ENCODE measurements around the gene SLIT3. TPM values are rescaled to one million over a fixed set of nuclear protein-coding genes. Genes with fewer than 3 reads are reported as not detected.

SLIT3 gene
- total RNA-seq, 1 donor from 2014 or later: 70.0 TPM

GRCh38 chr5:169304175-169304574 is 3.2 kb upstream of the SLIT3 start:
- H3K36me3 ChIP-seq: no peaks in the 10 kb centered on the region
- H3K4me3 ChIP-seq: no peak overlapping the region
- no peak for TF ChIP-seq CTCF (IDR thresholded peaks at IDR 0.05)
- H3K4me1 ChIP-seq: no peaks in the 10 kb centered on the region
- no peaks in the 10 kb centered on the region for H3K9me3 ChIP-seq
- intact Hi-C loops (cut with DNase I): loop anchor here (10.0 kb wide), 1 partner anchor 319 kb away; no protein-coding TSS in a partner anchor
- peaks cover 30% of the 10 kb centered on the region for H3K27me3 ChIP-seq
- DNase-seq (no peak), ATAC-seq (no peak)
- no peak overlapping the region for H3K27ac ChIP-seq

- intact Hi-C loops (cut with DNase I): loop anchor here (10.0 kb wide), 1 partner anchor 318 kb away; no protein-coding TSS in a partner anchor
- no peaks in the 10 kb centered on the region for H3K4me1 ChIP-seq
- no peaks in the 10 kb centered on the region for H3K36me3 ChIP-seq
- TF ChIP-seq CTCF (IDR thresholded peaks at IDR 0.05): no peak
- no peak overlapping the region for H3K4me3 ChIP-seq
- peaks cover 38% of the 10 kb centered on the region for H3K27me3 ChIP-seq
- no peak overlapping the region for H3K27ac ChIP-seq
- no peaks in the 10 kb centered on the region for H3K9me3 ChIP-seq
- ATAC-seq: no peak
- DNase-seq: no peak
Observed at GRCh38 chr5:169303119-169303515, 2.2 kb upstream of the SLIT3 start.

GRCh38 chr5:169302491-169303118 is 1.7 kb upstream of the SLIT3 start:
- peak; percentile 90 for TF ChIP-seq CTCF (IDR thresholded peaks at IDR 0.05)
- H3K4me3 ChIP-seq: no peak overlapping the region
- no peaks in the 10 kb centered on the region for H3K9me3 ChIP-seq
- intact Hi-C loops (cut with DNase I): loop anchor here (10.0 kb wide), 1 partner anchor 318 kb away; no protein-coding TSS in a partner anchor
- no peak overlapping the region for H3K27ac ChIP-seq
- H3K27me3 ChIP-seq: peaks cover 41% of the 10 kb centered on the region
- H3K36me3 ChIP-seq: no peaks in the 10 kb centered on the region
- ATAC-seq: peak; percentile 77
- H3K4me1 ChIP-seq: no peaks in the 10 kb centered on the region
- peak; percentile 80 for DNase-seq

GRCh38 chr5:169301986-169302385 is 1.0 kb upstream of the SLIT3 start:
- intact Hi-C loops (cut with DNase I): loop anchor here (10.0 kb wide), 1 partner anchor 317 kb away; no protein-coding TSS in a partner anchor
- Histone ChIP-seq H3K27me3 (peaks cover 41% of the 10 kb centered on the region), H3K4me3 (no peak overlapping the region), H3K4me1 (no peaks in the 10 kb centered on the region), H3K9me3 (no peaks in the 10 kb centered on the region), H3K27ac (no peak overlapping the region), H3K36me3 (no peaks in the 10 kb centered on the region)
- no peak for TF ChIP-seq CTCF (IDR thresholded peaks at IDR 0.05)
- ATAC-seq: no peak
- DNase-seq: no peak

GRCh38 chr5:169301386-169301934 is 521 bp upstream of the SLIT3 start:
- H3K4me3 ChIP-seq: peak overlapping the region; percentile 53
- no peaks in the 10 kb centered on the region for H3K36me3 ChIP-seq
- no peak for ATAC-seq
- no peak overlapping the region for H3K27ac ChIP-seq
- H3K4me1 ChIP-seq: no peaks in the 10 kb centered on the region
- no peak for TF ChIP-seq CTCF (IDR thresholded peaks at IDR 0.05)
- H3K9me3 ChIP-seq: no peaks in the 10 kb centered on the region
- intact Hi-C loops (cut with DNase I): loop anchor here (10.0 kb wide), 1 partner anchor 317 kb away; no protein-coding TSS in a partner anchor
- no peak for DNase-seq
- H3K27me3 ChIP-seq: peaks cover 41% of the 10 kb centered on the region

All from upper lobe of right lung (tissue), 1 donor.